Keratinocyte (primary cell): ENCODE measurements around the gene CLEC1B. TPM values are rescaled to one million over a fixed set of nuclear protein-coding genes. Genes with fewer than 3 reads are reported as not detected.
"Not testable (repeated sequence)": the region's sequence is repeated elsewhere in the genome, so short reads cannot be mapped to it uniquely, and the experiment has no call there.

ENCODE experiments used
- DNase-seq: peaks from one replicate; pipeline ENCODE4 v3.0.0-alpha.2; 2011; ENCODE audit warnings: low read depth, missing footprints, low spot score
- FAIRE-seq: peaks from 2 replicates; lab custom pipeline; 2011; peaks lifted over from hg19 to GRCh38; lab: Jason Lieb, UNC
- H2AFZ ChIP-seq: 2 replicates; pipeline ENCODE4 v1.6.0; 2012; ENCODE audit warnings: low read length, control low read depth, inconsistent platforms; ENCODE audit not compliant: control insufficient read depth
- H3K27ac ChIP-seq: 2 replicates; pipeline ENCODE4 v1.5.1; 2011; ENCODE audit warnings: low read length; ENCODE audit not compliant: control insufficient read depth, insufficient read depth
- H3K27me3 ChIP-seq: 3 replicates; pipeline ENCODE4 v1.6.0; 2011; ENCODE audit warnings: low read length; ENCODE audit not compliant: control insufficient read depth, insufficient read depth; ENCODE audit errors: extremely low read depth
- H3K36me3 ChIP-seq, 2 experiments: 2 replicates in 1 of 2; 3 replicates in 1 of 2; pipeline ENCODE4 v1.5.1; 2011; ENCODE audit warnings: low read length in 2 of 2, mild to moderate bottlenecking in 1 of 2; ENCODE audit not compliant: control insufficient read depth in 2 of 2, insufficient read depth in 2 of 2; ENCODE audit errors: extremely low read depth in 1 of 2
- H3K4me1 ChIP-seq: 3 replicates; pipeline ENCODE4 v1.5.1; 2011; ENCODE audit warnings: low read length; ENCODE audit not compliant: control insufficient read depth, insufficient read depth; ENCODE audit errors: extremely low read depth
- H3K4me2 ChIP-seq: 3 replicates; pipeline ENCODE4 v1.6.0; 2011; ENCODE audit warnings: low read depth, low read length; ENCODE audit not compliant: control insufficient read depth, insufficient read depth; ENCODE audit errors: extremely low read depth
- H3K4me3 ChIP-seq, 3 experiments: fragments of 200-600 bp in 1 of 3; sonication (generic) in 1 of 3; 2 replicates in 2 of 3; 3 replicates in 1 of 3; pipeline ENCODE4 v1.5.1; 2011 to 2016; ENCODE audit warnings: low read length in 3 of 3, mild to moderate bottlenecking in 3 of 3, control low read depth in 2 of 3, inconsistent platforms in 1 of 3, low read depth in 1 of 3, mixed read lengths in 1 of 3, mixed run types in 1 of 3, moderate library complexity in 1 of 3; ENCODE audit not compliant: control insufficient read depth in 2 of 3, insufficient read depth in 2 of 3; ENCODE audit errors: extremely low read depth in 1 of 3
- H3K79me2 ChIP-seq: 2 replicates; pipeline ENCODE4 v1.6.0; 2012; ENCODE audit warnings: low read length; ENCODE audit not compliant: control insufficient read depth, insufficient read depth
- H3K9ac ChIP-seq: 3 replicates; pipeline ENCODE4 v1.6.0; 2011; ENCODE audit warnings: low read length; ENCODE audit not compliant: control insufficient read depth, insufficient read depth; ENCODE audit errors: extremely low read depth
- H3K9me1 ChIP-seq: 3 replicates; pipeline ENCODE4 v1.6.0; 2011; ENCODE audit warnings: low read length; ENCODE audit not compliant: control insufficient read depth, insufficient read depth; ENCODE audit errors: extremely low read depth
- H3K9me3 ChIP-seq: 2 replicates; pipeline ENCODE4 v1.5.1; 2012; ENCODE audit warnings: low read depth, low read length; ENCODE audit not compliant: control insufficient read depth
- H4K20me1 ChIP-seq: 3 replicates; pipeline ENCODE4 v1.6.0; 2011; ENCODE audit warnings: low read length; ENCODE audit not compliant: control insufficient read depth, insufficient read depth; ENCODE audit errors: extremely low read depth
- CTCF ChIP-seq, 3 experiments: IDR thresholded peaks in 1 of 3; conservative IDR thresholded peaks in 1 of 3; optimal IDR thresholded peaks in 1 of 3; 2 replicates in 2 of 3; 3 replicates in 1 of 3; pipeline versions ENCODE3 to v1.5.1; 2011; ENCODE audit warnings: low read length in 3 of 3, mild to moderate bottlenecking in 3 of 3, moderate library complexity in 2 of 3, control low read depth in 1 of 3, inconsistent platforms in 1 of 3; ENCODE audit not compliant: insufficient read depth in 2 of 3; ENCODE audit errors: extremely low read depth in 1 of 3
- EZH2 ChIP-seq: IDR thresholded peaks from one replicate; pipeline ENCODE4 v1.6.1; 2012; ENCODE audit warnings: inconsistent platforms, mild to moderate bottlenecking, low read length, moderate library complexity
- dilution Hi-C: fragments of 300-500 bp; cut with MboI; formaldehyde crosslinking; loops from one replicate; pipeline ENCODE4 v1.7.0; 2020; ENCODE audit warnings: low sequenced_read_pairs; ENCODE audit not compliant: extremely low pct_ligation_motif_present
- polyA plus RNA-seq, 5 experiments: library from polyadenylated mRNA; depleted of rRNA in 3 of 5; stranded (reverse) in 3 of 5; stranded (forward) in 1 of 5; unstranded in 1 of 5; fragments of >200 nt; gene quantifications; 1 replicate in 1 of 5; 2 replicates in 3 of 5; 3 replicates in 1 of 5; pipeline versions ENCODE4 v1.2.1 to v1.2.3, GENCODE V29; 2011 to 2012; ENCODE audit warnings: missing spikeins in 2 of 5, low read depth in 1 of 5, low replicate concordance in 1 of 5

CLEC1B gene
- polyA plus RNA-seq, 1 donor (not counting 4 experiments of a cell fraction or from before 2014, with no cell fraction given), result not detected

GRCh38 chr12:9960590-9960989 is 38.3 kb downstream of the CLEC1B start:
- Histone ChIP-seq H3K9ac (no peak overlapping the region), H3K79me2 (no peaks in the 10 kb centered on the region), H3K27me3 (no peaks in the 10 kb centered on the region), H3K4me3 (no peak overlapping the region), H3K9me1 (no peaks in the 10 kb centered on the region), H3K4me1 (no peaks in the 10 kb centered on the region), H3K4me2 (no peak overlapping the region), H3K27ac (no peak overlapping the region), H2AFZ (no peak overlapping the region), H3K9me3 (no peaks in the 10 kb centered on the region), H4K20me1 (no peaks in the 10 kb centered on the region), H3K36me3 (no peaks in the 10 kb centered on the region)
- DNase-seq, result no peak
- no peak for FAIRE-seq
- TF ChIP-seq EZH2, result no peak
- TF ChIP-seq CTCF (optimal IDR thresholded peaks at IDR 0.05 in 1 of 3, IDR thresholded peaks at IDR 0.05 in 1 of 3, conservative IDR thresholded peaks at IDR 0.05 in 1 of 3; ENCODE audit: extremely low read depth in 1 of 3, insufficient read depth in 2 of 3, low read length in 3 of 3), result no peak
- dilution Hi-C loops, result no loop called here

GRCh38 chr12:9957834-9958233 is 41.1 kb downstream of the CLEC1B start:
- dilution Hi-C loops, result no loop called here
- no peak for DNase-seq
- Histone ChIP-seq H4K20me1 (no peaks in the 10 kb centered on the region), H3K79me2 (no peaks in the 10 kb centered on the region), H3K36me3 (no peaks in the 10 kb centered on the region), H3K27ac (no peak overlapping the region), H3K9ac (no peak overlapping the region), H3K4me1 (no peaks in the 10 kb centered on the region), H3K27me3 (no peaks in the 10 kb centered on the region), H3K4me2 (no peak overlapping the region), H2AFZ (no peak overlapping the region), H3K4me3 (no peak overlapping the region), H3K9me1 (no peaks in the 10 kb centered on the region), H3K9me3 (no peaks in the 10 kb centered on the region)
- no peak for TF ChIP-seq CTCF (optimal IDR thresholded peaks at IDR 0.05 in 1 of 3, IDR thresholded peaks at IDR 0.05 in 1 of 3, conservative IDR thresholded peaks at IDR 0.05 in 1 of 3; ENCODE audit: extremely low read depth in 1 of 3, insufficient read depth in 2 of 3, low read length in 3 of 3)
- TF ChIP-seq EZH2, result no peak
- no peak for FAIRE-seq

GRCh38 chr12:9952954-9953729 is 45.8 kb downstream of the CLEC1B start:
- H3K27ac ChIP-seq, H3K9me3 ChIP-seq, H3K9ac ChIP-seq, H3K9me1 ChIP-seq, FAIRE-seq, H3K4me3 ChIP-seq, H2AFZ ChIP-seq, dilution Hi-C loops, H3K36me3 ChIP-seq, H3K4me1 ChIP-seq, H3K27me3 ChIP-seq, H3K4me2 ChIP-seq, H3K79me2 ChIP-seq, DNase-seq, H4K20me1 ChIP-seq: not testable (repeated sequence)
